Heart left ventricle (tissue), 13 donors: ENCODE results near the gene CC2D1A.

Source experiments
- CTCF ChIP-seq, 12 donors: fragments of 200-600 bp; sonication (generic) in 4 of 12; IDR thresholded peaks; one replicate each; pipeline versions ENCODE4 v1.5.0 to v1.8.0; 2018 to 2022; ENCODE audit warnings: antibody characterized with exemption in 12 of 12, mild to moderate bottlenecking in 5 of 12
- POLR2A ChIP-seq, 2 donors: fragments of 450-650 bp; IDR thresholded peaks; one replicate each; pipeline ENCODE4 v1.6.1; 2017; ENCODE audit warnings: antibody characterized with exemption in 2 of 2, mild to moderate bottlenecking in 2 of 2, moderate library complexity in 2 of 2
- donor health status: ischemic (EF 13 %, LVEDD 7.1; RV severe dilation, severe dysfunction).
- donor health status: DM: no; HTN: yes; CAD: no.
- donor health status: DM: no; HTN: no; CAD: no.
- donor health status: ischemic (EF 25% LVEDD 6.9; RV normal size, moderate dysfunction).
- donor health status: ischemic (EF 25% LVEDD 5.7; RV mildly dilated, moderate dysfunction).
- donor health status: ischemic (EF 35%, LVEDD 5.7; RV mildly dilated, moderate dysfunction).
- donor health status: nonischemic (EF 11% LVEDD 7.7; RV severe dilation, severe dysfunction).
- donor health status: DM: yes; HTN: yes; CAD: no.
- donor health status: PGD.
- donor health status: ischemic (EF 29% LVEDD 5.4; RV normal size, mild dysfunction).
- donor health status: nonischemic (EF 23%, LVEDD 6.1; RV moderate dilation, normal function).

GRCh38 chr19:13952154-13952930 is 46.3 kb downstream of the CC2D1A start, which contains the start of gene DCAF15:
- TF ChIP-seq CTCF (IDR thresholded peaks at IDR 0.05) = no peak
- peak in 1 of 2 donors; percentile 54 for TF ChIP-seq POLR2A (IDR thresholded peaks at IDR 0.05)
